ENCODE results near the gene GCAT.

DNA sequence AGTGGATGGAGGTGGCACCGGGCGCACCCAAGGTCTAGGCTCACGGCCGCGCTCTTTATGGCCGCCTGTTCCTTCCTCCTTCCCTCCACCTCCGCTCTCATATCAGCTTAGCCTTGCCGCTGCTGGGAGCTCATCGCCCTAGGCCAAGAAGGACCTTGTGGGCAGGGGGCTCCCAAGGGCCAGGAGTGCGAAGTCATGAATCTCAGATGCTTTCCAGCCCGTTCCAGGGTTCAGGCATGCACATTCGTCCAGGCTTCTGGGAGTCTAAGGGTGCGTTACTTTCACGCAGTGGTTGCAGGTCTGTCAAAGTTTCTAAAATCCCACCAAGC is 11.3 kb downstream of the GCAT start:
- TF ChIP-seq, protein P1, sequence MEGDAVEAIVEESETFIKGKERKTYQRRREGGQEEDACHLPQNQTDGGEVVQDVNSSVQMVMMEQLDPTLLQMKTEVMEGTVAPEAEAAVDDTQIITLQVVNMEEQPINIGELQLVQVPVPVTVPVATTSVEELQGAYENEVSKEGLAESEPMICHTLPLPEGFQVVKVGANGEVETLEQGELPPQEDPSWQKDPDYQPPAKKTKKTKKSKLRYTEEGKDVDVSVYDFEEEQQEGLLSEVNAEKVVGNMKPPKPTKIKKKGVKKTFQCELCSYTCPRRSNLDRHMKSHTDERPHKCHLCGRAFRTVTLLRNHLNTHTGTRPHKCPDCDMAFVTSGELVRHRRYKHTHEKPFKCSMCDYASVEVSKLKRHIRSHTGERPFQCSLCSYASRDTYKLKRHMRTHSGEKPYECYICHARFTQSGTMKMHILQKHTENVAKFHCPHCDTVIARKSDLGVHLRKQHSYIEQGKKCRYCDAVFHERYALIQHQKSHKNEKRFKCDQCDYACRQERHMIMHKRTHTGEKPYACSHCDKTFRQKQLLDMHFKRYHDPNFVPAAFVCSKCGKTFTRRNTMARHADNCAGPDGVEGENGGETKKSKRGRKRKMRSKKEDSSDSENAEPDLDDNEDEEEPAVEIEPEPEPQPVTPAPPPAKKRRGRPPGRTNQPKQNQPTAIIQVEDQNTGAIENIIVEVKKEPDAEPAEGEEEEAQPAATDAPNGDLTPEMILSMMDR (IDR thresholded peaks at IDR 0.05), result no peak
- no peak for TF ChIP-seq POLR2A (IDR thresholded peaks at IDR 0.05)

Data from thyroid gland (tissue), 4 donors.